Pancreas (tissue), 10 donors: ENCODE data around the gene ARHGAP12. TPM values are rescaled to one million over a fixed set of nuclear protein-coding genes. Genes with fewer than 3 reads are reported as not detected.

Experiments
- ATAC-seq, 4 donors: fragments of 200-7000 bp; cut with Tn5 transposase; one replicate each; pipeline versions ENCODE4 v1.8.0 to v1.9.1; 2020; ENCODE audit warnings: mild to moderate bottlenecking in 4 of 4, moderate library complexity in 4 of 4
- DNase-seq, 6 donors: peaks; one replicate each; pipeline ENCODE4 v3.0.0-alpha.2; 2020
- FAIRE-seq: peaks from 2 replicates; lab custom pipeline; 2012; peaks lifted over from hg19 to GRCh38; lab: Jason Lieb, UNC
- H3K27ac ChIP-seq, 4 donors: fragments of 200-600 bp; sonication (generic); 1 replicate in 3 of 4; 2 replicates in 1 of 4; pipeline versions ENCODE4 v1.5.0 to v1.8.0; 2020
- H3K27me3 ChIP-seq, 4 donors: fragments of 200-600 bp; one replicate each; pipeline ENCODE4 v1.8.0; 2021
- H3K36me3 ChIP-seq, 3 donors: fragments of 200-600 bp; sonication (generic) in 1 of 3; one replicate each; pipeline versions ENCODE4 v1.5.0 to v1.8.0; 2020 to 2021
- H3K4me1 ChIP-seq, 3 donors: fragments of 200-600 bp; one replicate each; pipeline ENCODE4 v1.8.0; 2021
- H3K4me3 ChIP-seq, 4 donors: fragments of 200-600 bp; sonication (generic) in 2 of 4; one replicate each; pipeline versions ENCODE4 v1.5.0 to v1.8.0; 2020 to 2021
- H3K9me3 ChIP-seq, 4 donors: fragments of 200-600 bp; one replicate each; pipeline ENCODE4 v1.8.0; 2021
- CTCF ChIP-seq, 4 donors: fragments of 200-600 bp; sonication (generic) in 3 of 4; IDR thresholded peaks; one replicate each; pipeline versions ENCODE4 v1.5.0 to v1.8.0; 2021; ENCODE audit warnings: antibody characterized with exemption in 4 of 4
- WGBS, 2 donors: extraction: QIAGEN DNeasy Blood & Tissue Kit; methylation state at CpG; one replicate each; pipeline ENCODE4 v1.1.7; 2013; 5-methylcytosine and 5-hydroxymethylcytosine counted together
- intact Hi-C, 3 donors: fragments of 100-400 bp; cut with DNase I; formaldehyde crosslinking; loops; one replicate each; pipeline versions ENCODE4 v1.11.1 to v1.14.2; 2022
- polyA plus RNA-seq, 2 donors: library from polyadenylated mRNA; stranded (reverse); fragments of 200-250 nt; gene quantifications; one replicate each; pipeline ENCODE4 v1.2.3, GENCODE V29; 2013
- total RNA-seq, 6 donors: library from RNA; stranded (reverse); fragmentation: NEBNext Ultra II Directional in 4 of 6; extraction: Animal tissue kit (Norgen Biotek cat#: 25700) in 4 of 6; gene quantifications; one replicate each; pipeline versions ENCODE4 v1.2.1 to v1.2.4, GENCODE V29; 2021 to 2023
- donor health status: healthy with polysubstance abuse.
- donor health status: DM: no; HTN: no; CAD: no; lungs with moderate emphysema.
- donor health status: DM: no; HTN: no; CAD: no.
- donor health status: control.
- donor health status: control.
- donor health status: Bipolar disorder and iron deficiency.
- donor health status: DM: yes; HTN: yes; CAD: no.
- donor health status: DM: no; HTN: no; CAD: no.
- donor health status: DM: no; HTN: no; CAD: no.
- donor health status: DM: yes; HTN: yes; CAD: no.

The ARHGAP12 gene
- total and polyA plus RNA-seq, 8 donors = 16.3 to 30.1 (median 23.5) TPM

- ATAC-seq (no peak), DNase-seq (no peak), FAIRE-seq (no peak)
- no peak for TF ChIP-seq CTCF (IDR thresholded peaks at IDR 0.05)
- 50 to 54% methylated on average over 5 of the region's 5 CpGs for WGBS, 2 donors
- intact Hi-C loops = no loop called here
- Histone ChIP-seq H3K27me3 (no peaks in the 10 kb centered on the region), H3K4me1 (peaks cover 8 to 32% (median 18%) of the 10 kb centered on the region in 3 donors), H3K27ac (peak overlapping the region in 3 of 4 donors; percentile 97 to 99 (median 98)), H3K36me3 (no peaks in the 10 kb centered on the region), H3K9me3 (no peaks in the 10 kb centered on the region), H3K4me3 (peak overlapping the region in 1 of 4 donors; percentile 90)
Observed at GRCh38 chr10:31758495-31758894, 170.1 kb downstream of the ARHGAP12 start.

DNA sequence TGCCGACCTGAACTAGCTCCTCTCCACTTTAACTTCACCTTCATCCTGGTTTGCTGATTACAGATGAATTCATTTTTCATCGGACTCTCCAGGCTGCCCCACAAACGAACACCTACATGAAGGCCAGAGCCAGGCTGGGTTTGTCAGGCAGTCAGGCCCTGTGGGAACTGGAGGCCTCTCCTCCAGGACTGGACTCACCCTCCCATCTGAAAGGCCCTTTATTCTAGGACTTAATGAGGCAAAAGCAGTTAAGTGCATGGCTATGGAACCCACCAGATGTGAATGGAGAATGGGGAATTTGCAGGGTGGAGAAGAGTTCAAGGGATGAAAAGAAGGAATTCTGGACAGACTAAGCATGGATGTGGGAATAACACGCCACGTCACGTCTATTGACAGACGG, 170.8 kb downstream of the ARHGAP12 start:
- Histone ChIP-seq H3K27ac (peak overlapping the region in 2 of 4 donors; percentile 19 to 99), H3K9me3 (no peaks in the 10 kb centered on the region), H3K27me3 (no peaks in the 10 kb centered on the region), H3K36me3 (no peaks in the 10 kb centered on the region), H3K4me3 (no peak overlapping the region), H3K4me1 (peaks cover 8 to 32% (median 18%) of the 10 kb centered on the region in 3 donors)
- FAIRE-seq (no peak), DNase-seq (no peak), ATAC-seq (no peak)
- no peak for TF ChIP-seq CTCF (IDR thresholded peaks at IDR 0.05)
- intact Hi-C loops = no loop called here
- 69 to 74% methylated on average over 7 of the region's 7 CpGs for WGBS, 2 donors

GRCh38 chr10:31757386-31757791, 171.2 kb downstream of the ARHGAP12 start:
- H3K27ac ChIP-seq = peak overlapping the region in 2 of 4 donors; percentile 19 to 20
- 73 to 81% methylated on average over 9 of the region's 9 CpGs for WGBS, 2 donors
- intact Hi-C loops = no loop called here

GRCh38 chr10:31756729-31757110, 171.9 kb downstream of the ARHGAP12 start:
- FAIRE-seq (no peak), DNase-seq (no peak), ATAC-seq (no peak)
- Histone ChIP-seq H3K27ac (no peak overlapping the region), H3K27me3 (no peaks in the 10 kb centered on the region), H3K4me1 (peaks cover 8 to 32% (median 18%) of the 10 kb centered on the region in 3 donors), H3K36me3 (no peaks in the 10 kb centered on the region), H3K4me3 (no peak overlapping the region), H3K9me3 (no peaks in the 10 kb centered on the region)
- 73 to 74% methylated on average over 11 of the region's 11 CpGs for WGBS, 2 donors
- TF ChIP-seq CTCF (IDR thresholded peaks at IDR 0.05) = no peak
- intact Hi-C loops = no loop called here

More at GRCh38 chr10:31757386-31757791, 171.2 kb downstream of the ARHGAP12 start:
- H3K4me3 ChIP-seq = no peak overlapping the region
- H3K4me1 ChIP-seq = peaks cover 8 to 32% (median 18%) of the 10 kb centered on the region in 3 donors
- TF ChIP-seq CTCF (IDR thresholded peaks at IDR 0.05) = no peak
- H3K27me3 ChIP-seq = no peaks in the 10 kb centered on the region
- FAIRE-seq = no peak
- H3K36me3 ChIP-seq = no peaks in the 10 kb centered on the region
- no peak for ATAC-seq
- no peak for DNase-seq
- no peaks in the 10 kb centered on the region for H3K9me3 ChIP-seq

GRCh38 chr10:31756101-31756728, 172.4 kb downstream of the ARHGAP12 start:
- Histone ChIP-seq H3K9me3 (no peaks in the 10 kb centered on the region), H3K4me1 (peaks cover 8 to 32% (median 18%) of the 10 kb centered on the region in 3 donors), H3K36me3 (no peaks in the 10 kb centered on the region), H3K27me3 (no peaks in the 10 kb centered on the region), H3K4me3 (no peak overlapping the region), H3K27ac (no peak overlapping the region)
- 82% methylated on average over 10 of the region's 10 CpGs for WGBS, 2 donors
- TF ChIP-seq CTCF (IDR thresholded peaks at IDR 0.05) = no peak
- intact Hi-C loops = no loop called here
- ATAC-seq = no peak
- FAIRE-seq = no peak
- DNase-seq = no peak
